HepG2 (cell line): ENCODE results near the gene TPPP2. TPM values are rescaled to one million over a fixed set of nuclear protein-coding genes. Genes with fewer than 3 reads are reported as not detected.

ENCODE experiments used
- BORCS8-MEF2B ChIP-seq: sonication (generic); formaldehyde crosslinking; IDR thresholded peaks from 2 replicates; pipeline ENCODE4 v1.8.0; 2022; ENCODE audit warnings: mild to moderate bottlenecking, missing genetic modification reagents
- EHMT2 ChIP-seq: fragments of 200-600 bp; sonication (generic); IDR thresholded peaks from 2 replicates; pipeline ENCODE4 v1.7.0; 2017; ENCODE audit warnings: antibody characterized with exemption, low read depth, low read length, borderline replicate concordance
- HBP1 ChIP-seq: IDR thresholded peaks from 2 replicates; pipeline ENCODE4 v1.6.1; 2016; ENCODE audit warnings: low read depth, control low read depth
- NBN ChIP-seq: fragments of 450-650 bp; conservative IDR thresholded peaks from 2 replicates; pipeline ENCODE4 v1.6.1; 2017
- NCOA1 ChIP-seq: sonication (generic); formaldehyde crosslinking; IDR thresholded peaks from 2 replicates; pipeline ENCODE4 v1.9.0; 2021; ENCODE audit warnings: missing genetic modification reagents
- SAFB2 ChIP-seq: sonication (generic); formaldehyde crosslinking; IDR thresholded peaks from 2 replicates; pipeline ENCODE4 v1.5.1; 2020; ENCODE audit warnings: missing genetic modification reagents, low read depth, mild to moderate bottlenecking, borderline replicate concordance
- TAF1 ChIP-seq: sonication (generic); formaldehyde crosslinking; IDR thresholded peaks from 2 replicates; pipeline ENCODE4 v1.4.0; 2020; ENCODE audit warnings: missing genetic modification reagents
- YY1 ChIP-seq: IDR thresholded peaks from 2 replicates; pipeline ENCODE4 v1.6.1; 2011; ENCODE audit warnings: low read length, low read depth, moderate library complexity, mild to moderate bottlenecking; ENCODE audit not compliant: insufficient read depth, insufficient replicate concordance
- ZFP36L1 ChIP-seq: sonication (generic); formaldehyde crosslinking; IDR thresholded peaks from 2 replicates; pipeline ENCODE4 v1.8.0; 2022; ENCODE audit warnings: mild to moderate bottlenecking, missing genetic modification reagents, moderate library complexity
- ZNF260 ChIP-seq: sonication (generic); formaldehyde crosslinking; IDR thresholded peaks from 2 replicates; pipeline ENCODE4 v1.4.0; 2020; ENCODE audit warnings: missing genetic modification reagents, low read depth, mild to moderate bottlenecking, borderline replicate concordance
- ZNF280B ChIP-seq: sonication (generic); formaldehyde crosslinking; IDR thresholded peaks from 2 replicates; pipeline ENCODE4 v1.5.0; 2020; ENCODE audit warnings: missing genetic modification reagents, mild to moderate bottlenecking, borderline replicate concordance
- ZNF558 ChIP-seq: sonication (generic); formaldehyde crosslinking; IDR thresholded peaks from 2 replicates; pipeline ENCODE4 v1.9.0; 2022; ENCODE audit warnings: mild to moderate bottlenecking, missing genetic modification reagents, borderline replicate concordance
- ZNF776 ChIP-seq: sonication (generic); formaldehyde crosslinking; IDR thresholded peaks from 2 replicates; pipeline ENCODE4 v1.4.0; 2020; ENCODE audit warnings: mild to moderate bottlenecking, missing genetic modification reagents
- polyA plus RNA-seq, 8 experiments: library from polyadenylated mRNA; depleted of rRNA in 3 of 8; stranded (reverse) in 7 of 8; unstranded in 1 of 8; fragments of >200 nt; fragmentation: Illumina TruSeq in 4 of 8; extraction: Trizol in 4 of 8; gene quantifications; 2 replicates each; pipeline versions ENCODE4 v1.2.1 to v1.2.3, GENCODE V29; 2011 to 2016; ENCODE audit warnings: low read depth in 4 of 8, missing spikeins in 1 of 8, mixed read lengths in 1 of 8; ENCODE audit not compliant: insufficient read depth in 1 of 8
- total RNA-seq, 5 experiments: library from RNA; depleted of rRNA; stranded (reverse); fragments of >200 nt; fragmentation: Illumina TruSeq; extraction: Trizol; gene quantifications; 2 replicates each; pipeline ENCODE4 v1.2.3, GENCODE V29; 2016; ENCODE audit warnings: low read depth in 1 of 5
- TF ChIP-seq, protein P1 (sequence below): sonication (generic); formaldehyde crosslinking; IDR thresholded peaks from 2 replicates; pipeline ENCODE4 v1.5.1; 2020; ENCODE audit warnings: missing genetic modification reagents, mild to moderate bottlenecking, borderline replicate concordance
- TF ChIP-seq, protein P2 (sequence below): sonication (generic); formaldehyde crosslinking; IDR thresholded peaks from 2 replicates; pipeline ENCODE4 v1.5.0; 2020; ENCODE audit warnings: mild to moderate bottlenecking, missing genetic modification reagents
- TF ChIP-seq, protein P3 (sequence below): IDR thresholded peaks from 2 replicates; pipeline ENCODE4 v1.6.1; 2016
- TF ChIP-seq, protein P4 (sequence below): IDR thresholded peaks from 2 replicates; pipeline ENCODE4 v1.6.1; 2016; ENCODE audit warnings: missing compliant biosample characterization, missing genetic modification reagents, borderline replicate concordance

The TPPP2 gene
- total and polyA plus RNA-seq, 2 of the 13 experiments (the other 11 are each of a cell fraction or from before 2014, with no cell fraction given) = 0.58 to 4.2 TPM

- TF ChIP-seq, protein P1, sequence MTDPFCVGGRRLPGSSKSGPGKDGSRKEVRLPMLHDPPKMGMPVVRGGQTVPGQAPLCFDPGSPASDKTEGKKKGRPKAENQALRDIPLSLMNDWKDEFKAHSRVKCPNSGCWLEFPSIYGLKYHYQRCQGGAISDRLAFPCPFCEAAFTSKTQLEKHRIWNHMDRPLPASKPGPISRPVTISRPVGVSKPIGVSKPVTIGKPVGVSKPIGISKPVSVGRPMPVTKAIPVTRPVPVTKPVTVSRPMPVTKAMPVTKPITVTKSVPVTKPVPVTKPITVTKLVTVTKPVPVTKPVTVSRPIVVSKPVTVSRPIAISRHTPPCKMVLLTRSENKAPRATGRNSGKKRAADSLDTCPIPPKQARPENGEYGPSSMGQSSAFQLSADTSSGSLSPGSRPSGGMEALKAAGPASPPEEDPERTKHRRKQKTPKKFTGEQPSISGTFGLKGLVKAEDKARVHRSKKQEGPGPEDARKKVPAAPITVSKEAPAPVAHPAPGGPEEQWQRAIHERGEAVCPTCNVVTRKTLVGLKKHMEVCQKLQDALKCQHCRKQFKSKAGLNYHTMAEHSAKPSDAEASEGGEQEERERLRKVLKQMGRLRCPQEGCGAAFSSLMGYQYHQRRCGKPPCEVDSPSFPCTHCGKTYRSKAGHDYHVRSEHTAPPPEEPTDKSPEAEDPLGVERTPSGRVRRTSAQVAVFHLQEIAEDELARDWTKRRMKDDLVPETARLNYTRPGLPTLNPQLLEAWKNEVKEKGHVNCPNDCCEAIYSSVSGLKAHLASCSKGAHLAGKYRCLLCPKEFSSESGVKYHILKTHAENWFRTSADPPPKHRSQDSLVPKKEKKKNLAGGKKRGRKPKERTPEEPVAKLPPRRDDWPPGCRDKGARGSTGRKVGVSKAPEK (CRISPR knock-in tag) = no peak; the same call in 1 of the 2 replicates
- peak; percentile 65; the same call in 1 of the 2 replicates for TF ChIP-seq EHMT2
- TF ChIP-seq, protein P2, sequence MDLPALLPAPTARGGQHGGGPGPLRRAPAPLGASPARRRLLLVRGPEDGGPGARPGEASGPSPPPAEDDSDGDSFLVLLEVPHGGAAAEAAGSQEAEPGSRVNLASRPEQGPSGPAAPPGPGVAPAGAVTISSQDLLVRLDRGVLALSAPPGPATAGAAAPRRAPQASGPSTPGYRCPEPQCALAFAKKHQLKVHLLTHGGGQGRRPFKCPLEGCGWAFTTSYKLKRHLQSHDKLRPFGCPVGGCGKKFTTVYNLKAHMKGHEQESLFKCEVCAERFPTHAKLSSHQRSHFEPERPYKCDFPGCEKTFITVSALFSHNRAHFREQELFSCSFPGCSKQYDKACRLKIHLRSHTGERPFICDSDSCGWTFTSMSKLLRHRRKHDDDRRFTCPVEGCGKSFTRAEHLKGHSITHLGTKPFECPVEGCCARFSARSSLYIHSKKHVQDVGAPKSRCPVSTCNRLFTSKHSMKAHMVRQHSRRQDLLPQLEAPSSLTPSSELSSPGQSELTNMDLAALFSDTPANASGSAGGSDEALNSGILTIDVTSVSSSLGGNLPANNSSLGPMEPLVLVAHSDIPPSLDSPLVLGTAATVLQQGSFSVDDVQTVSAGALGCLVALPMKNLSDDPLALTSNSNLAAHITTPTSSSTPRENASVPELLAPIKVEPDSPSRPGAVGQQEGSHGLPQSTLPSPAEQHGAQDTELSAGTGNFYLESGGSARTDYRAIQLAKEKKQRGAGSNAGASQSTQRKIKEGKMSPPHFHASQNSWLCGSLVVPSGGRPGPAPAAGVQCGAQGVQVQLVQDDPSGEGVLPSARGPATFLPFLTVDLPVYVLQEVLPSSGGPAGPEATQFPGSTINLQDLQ = no peak
- TF ChIP-seq ZNF280B (CRISPR knock-in tag) = no peak
- no peak for TF ChIP-seq ZNF776
- peak; percentile 79 for TF ChIP-seq TAF1
- TF ChIP-seq NCOA1 = peak; percentile 32; the same call in 1 of the 2 replicates
- peak; percentile 39; the same call in 1 of the 2 replicates for TF ChIP-seq HBP1 (CRISPR knock-in tag)
- TF ChIP-seq, protein P3, sequence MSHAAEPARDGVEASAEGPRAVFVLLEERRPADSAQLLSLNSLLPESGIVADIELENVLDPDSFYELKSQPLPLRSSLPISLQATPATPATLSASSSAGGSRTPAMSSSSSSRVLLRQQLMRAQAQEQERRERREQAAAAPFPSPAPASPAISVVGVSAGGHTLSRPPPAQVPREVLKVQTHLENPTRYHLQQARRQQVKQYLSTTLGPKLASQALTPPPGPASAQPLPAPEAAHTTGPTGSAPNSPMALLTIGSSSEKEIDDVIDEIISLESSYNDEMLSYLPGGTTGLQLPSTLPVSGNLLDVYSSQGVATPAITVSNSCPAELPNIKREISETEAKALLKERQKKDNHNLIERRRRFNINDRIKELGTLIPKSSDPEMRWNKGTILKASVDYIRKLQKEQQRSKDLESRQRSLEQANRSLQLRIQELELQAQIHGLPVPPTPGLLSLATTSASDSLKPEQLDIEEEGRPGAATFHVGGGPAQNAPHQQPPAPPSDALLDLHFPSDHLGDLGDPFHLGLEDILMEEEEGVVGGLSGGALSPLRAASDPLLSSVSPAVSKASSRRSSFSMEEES (CRISPR knock-in tag) = peak; percentile 67; the same call in 1 of the 2 replicates
- no peak; the same call in 1 of the 2 replicates for TF ChIP-seq BORCS8-MEF2B (CRISPR knock-in tag)
- TF ChIP-seq NBN = no peak
- peak; percentile 26 for TF ChIP-seq YY1
- no peak; the same call in 1 of the 2 replicates for TF ChIP-seq ZNF558 (CRISPR knock-in tag)
- TF ChIP-seq ZFP36L1 (CRISPR knock-in tag) = peak; percentile 90
- TF ChIP-seq, protein P4, sequence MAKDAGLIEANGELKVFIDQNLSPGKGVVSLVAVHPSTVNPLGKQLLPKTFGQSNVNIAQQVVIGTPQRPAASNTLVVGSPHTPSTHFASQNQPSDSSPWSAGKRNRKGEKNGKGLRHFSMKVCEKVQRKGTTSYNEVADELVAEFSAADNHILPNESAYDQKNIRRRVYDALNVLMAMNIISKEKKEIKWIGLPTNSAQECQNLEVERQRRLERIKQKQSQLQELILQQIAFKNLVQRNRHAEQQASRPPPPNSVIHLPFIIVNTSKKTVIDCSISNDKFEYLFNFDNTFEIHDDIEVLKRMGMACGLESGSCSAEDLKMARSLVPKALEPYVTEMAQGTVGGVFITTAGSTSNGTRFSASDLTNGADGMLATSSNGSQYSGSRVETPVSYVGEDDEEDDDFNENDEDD (CRISPR knock-in tag) = peak; percentile 66; the same call in 1 of the 2 replicates
- TF ChIP-seq ZNF260 (CRISPR knock-in tag) = no peak
- no peak for TF ChIP-seq SAFB2
Observed at GRCh38 chr14:21055432-21056117, 25.6 kb downstream of the TPPP2 start (continued).
